CD14-positive monocyte (primary cell): ENCODE data around the gene SLC25A51. TPM values are rescaled to one million over a fixed set of nuclear protein-coding genes. Genes with fewer than 3 reads are reported as not detected.

Source experiments
- DNase-seq, 3 donors: peaks; one replicate each; pipeline ENCODE4 v3.0.0-alpha.2; 2011 to 2022
- H2AFZ ChIP-seq: 2 replicates; pipeline ENCODE4 v1.6.0; 2012; ENCODE audit warnings: mild to moderate bottlenecking, low read depth, low read length, inconsistent platforms; ENCODE audit not compliant: insufficient read depth, poor library complexity, severe bottlenecking
- H3K27ac ChIP-seq, 2 donors: 1 replicate in 1 of 2; 2 replicates in 1 of 2; pipeline ENCODE4 v1.5.1; 2012 to 2013; ENCODE audit warnings: low read length in 2 of 2, control low read depth in 1 of 2, inconsistent platforms in 1 of 2, low read depth in 1 of 2, mild to moderate bottlenecking in 1 of 2
- H3K27me3 ChIP-seq, 2 donors: one replicate each; pipeline versions ENCODE4 v1.6.0 to v1.6.1; 2011 to 2013; ENCODE audit warnings: low read length in 2 of 2; ENCODE audit not compliant: control insufficient read depth in 2 of 2, insufficient read depth in 2 of 2
- H3K36me3 ChIP-seq, 2 donors: replicated peaks in 1 of 2; 1 replicate in 1 of 2; 2 replicates in 1 of 2; pipeline versions ENCODE4 v1.5.1 to v1.6.1; 2012 to 2013; ENCODE audit warnings: low read length in 2 of 2, control low read depth in 1 of 2, inconsistent platforms in 1 of 2, mild to moderate bottlenecking in 1 of 2; ENCODE audit not compliant: insufficient read depth in 2 of 2, control insufficient read depth in 1 of 2
- H3K4me1 ChIP-seq, 2 donors: 1 replicate in 1 of 2; 2 replicates in 1 of 2; pipeline versions ENCODE4 v1.5.1 to v1.6.1; 2012 to 2013; ENCODE audit warnings: low read length in 2 of 2, control low read depth in 1 of 2, inconsistent platforms in 1 of 2, mild to moderate bottlenecking in 1 of 2, moderate library complexity in 1 of 2; ENCODE audit not compliant: insufficient read depth in 2 of 2, control insufficient read depth in 1 of 2
- H3K4me2 ChIP-seq: replicated peaks from 2 replicates; pipeline ENCODE3; 2012; ENCODE audit warnings: low read length, moderate library complexity, mild to moderate bottlenecking; ENCODE audit not compliant: poor library complexity, severe bottlenecking; ENCODE audit errors: extremely low read depth
- H3K4me3 ChIP-seq, 3 experiments: fragments of 200-600 bp in 1 of 3; sonication (generic) in 1 of 3; replicated peaks in 1 of 3; 1 replicate in 2 of 3; 2 replicates in 1 of 3; pipeline ENCODE4 v1.5.1; 2011 to 2013; ENCODE audit warnings: low read length in 3 of 3, mild to moderate bottlenecking in 3 of 3, control low read depth in 2 of 3, low read depth in 2 of 3, inconsistent platforms in 1 of 3, moderate library complexity in 1 of 3
- H3K79me2 ChIP-seq: 2 replicates; pipeline ENCODE4 v1.6.0; 2012; ENCODE audit warnings: mild to moderate bottlenecking, control low read depth, inconsistent platforms, low read length, moderate library complexity; ENCODE audit not compliant: insufficient read depth
- H3K9ac ChIP-seq: 2 replicates; pipeline ENCODE4 v1.6.0; 2017; ENCODE audit warnings: low read length, mild to moderate bottlenecking; ENCODE audit not compliant: insufficient read depth, poor library complexity, severe bottlenecking
- H3K9me3 ChIP-seq, 2 donors: replicated peaks in 1 of 2; 1 replicate in 1 of 2; 2 replicates in 1 of 2; pipeline versions ENCODE4 v1.5.1 to v1.6.1; 2012 to 2013; ENCODE audit warnings: low read length in 2 of 2, control low read depth in 1 of 2; ENCODE audit not compliant: control insufficient read depth in 1 of 2, insufficient read depth in 1 of 2
- H4K20me1 ChIP-seq: 2 replicates; pipeline ENCODE4 v1.6.0; 2012; ENCODE audit warnings: mild to moderate bottlenecking, low read length, control low read depth, moderate library complexity; ENCODE audit not compliant: insufficient read depth
- H3K27ac Mint-ChIP-seq, 7 donors: one replicate each; pipeline ENCODE4 v1.8.0; 2020; ENCODE audit warnings: mild to moderate bottlenecking in 7 of 7, mixed read lengths in 7 of 7, moderate library complexity in 6 of 7, inconsistent platforms in 2 of 7
- H3K27me3 Mint-ChIP-seq, 3 donors: one replicate each; pipeline ENCODE4 v1.8.0; 2021 to 2022; ENCODE audit warnings: low read depth in 3 of 3, mild to moderate bottlenecking in 3 of 3, mixed read lengths in 3 of 3, moderate library complexity in 3 of 3, inconsistent platforms in 1 of 3
- H3K36me3 Mint-ChIP-seq, 2 donors: one replicate each; pipeline ENCODE4 v1.8.0; 2020; ENCODE audit warnings: mixed read lengths in 2 of 2, inconsistent platforms in 1 of 2, mild to moderate bottlenecking in 1 of 2
- H3K4me1 Mint-ChIP-seq: one replicate; pipeline ENCODE4 v1.8.0; 2020; ENCODE audit warnings: mild to moderate bottlenecking, mixed read lengths
- H3K4me3 Mint-ChIP-seq, 2 donors: one replicate each; pipeline ENCODE4 v1.8.0; 2020; ENCODE audit warnings: mild to moderate bottlenecking in 2 of 2, mixed read lengths in 2 of 2, moderate library complexity in 1 of 2
- H3K9me3 Mint-ChIP-seq, 7 donors: one replicate each; pipeline ENCODE4 v1.8.0; 2020 to 2022; ENCODE audit warnings: mixed read lengths in 7 of 7, mild to moderate bottlenecking in 6 of 7, moderate library complexity in 6 of 7, inconsistent platforms in 2 of 7
- CTCF ChIP-seq: fragments of 200-600 bp; IDR thresholded peaks from one replicate; pipeline ENCODE4 v1.8.0; 2022; ENCODE audit warnings: antibody characterized with exemption, mild to moderate bottlenecking
- WGBS: methylation state at CpG from one replicate; pipeline ENCODE4 v1.1.5; 2013; ENCODE audit warnings: missing lambda C conversion rate; ENCODE audit not compliant: insufficient coverage; 5-methylcytosine and 5-hydroxymethylcytosine counted together
- intact Hi-C, 2 donors: fragments of 100-400 bp; cut with micrococcal nuclease; formaldehyde crosslinking; loops; one replicate each; pipeline versions ENCODE4 v1.15.0 to v1.15.1; 2023
- polyA plus RNA-seq, 3 donors: library from polyadenylated mRNA; depleted of rRNA in 1 of 3; unstranded in 2 of 3; stranded (reverse) in 1 of 3; fragments of 300-500 nt in 2 of 3; fragments of >200 nt in 1 of 3; fragmentation: Illumina TruSeq in 2 of 3; gene quantifications; 1 replicate in 2 of 3; 2 replicates in 1 of 3; pipeline ENCODE4 v1.2.3, GENCODE V29; 2012 to 2021

Gene SLC25A51
- polyA plus RNA-seq, 3 donors: 5.9 to 12.4 (median 8.9) TPM

- H3K9ac ChIP-seq: no peak overlapping the region
- Mint-ChIP-seq H3K4me3 (no peak overlapping the region), H3K27ac (peak overlapping the region; percentile 92 to 98 (median 96)), H3K9me3 (no peaks in the 10 kb centered on the region), H3K4me1 (peaks cover 49% of the 10 kb centered on the region), H3K27me3 (peaks cover 0 to 2% (median 2%) of the 10 kb centered on the region in 3 donors), H3K36me3 (no peaks in the 10 kb centered on the region)
- intact Hi-C loops: loop anchor here in 1 of 2 donors (10.0 kb wide), 3 partner anchors 123 to 423 kb away; partner anchors contain the start of genes EXOSC3, POLR1E and TOMM5
- peaks cover 45 to 55% of the 10 kb centered on the region in 2 donors for H3K4me1 ChIP-seq
- peak overlapping the region; percentile 45 for H3K4me2 ChIP-seq
- peaks cover 2% of the 10 kb centered on the region for H3K79me2 ChIP-seq
- TF ChIP-seq CTCF: no peak
- no peak overlapping the region for H2AFZ ChIP-seq
- no peaks in the 10 kb centered on the region for H3K9me3 ChIP-seq
- H3K4me3 ChIP-seq: no peak overlapping the region
- no peaks in the 10 kb centered on the region for H4K20me1 ChIP-seq
- H3K36me3 ChIP-seq: no peaks in the 10 kb centered on the region
- no peaks in the 10 kb centered on the region for H3K27me3 ChIP-seq
- peak overlapping the region; percentile 86 to 87 for H3K27ac ChIP-seq
- no peak for DNase-seq
- WGBS: 69% methylated on average over 1 of the region's 4 CpGs
These were observed 4.4 kb upstream of the SLC25A51 start for GRCh38 chr9:37908283-37908682.

- Mint-ChIP-seq H3K4me3 (no peak overlapping the region), H3K36me3 (no peaks in the 10 kb centered on the region), H3K27me3 (peaks cover 0 to 2% (median 2%) of the 10 kb centered on the region in 3 donors), H3K9me3 (no peaks in the 10 kb centered on the region), H3K4me1 (peaks cover 50% of the 10 kb centered on the region), H3K27ac (peak overlapping the region in 6 of 7 donors; percentile 37 to 63 (median 54))
- WGBS: 92% methylated on average over 7 of the region's 11 CpGs
- no peak overlapping the region for H3K27ac ChIP-seq
- peaks cover 7% of the 10 kb centered on the region for H4K20me1 ChIP-seq
- no peak overlapping the region for H3K4me3 ChIP-seq
- H3K4me2 ChIP-seq: no peak overlapping the region
- H3K4me1 ChIP-seq: peaks cover 45 to 57% of the 10 kb centered on the region in 2 donors
- TF ChIP-seq CTCF: no peak
- H3K9me3 ChIP-seq: no peaks in the 10 kb centered on the region
- peak in 1 of 3 donors; percentile 3 for DNase-seq
- intact Hi-C loops: loop anchor here in 1 of 2 donors (10.0 kb wide), 3 partner anchors 122 to 422 kb away; partner anchors contain the start of genes EXOSC3, POLR1E and TOMM5
- H2AFZ ChIP-seq: no peak overlapping the region
- no peak overlapping the region for H3K9ac ChIP-seq
- no peaks in the 10 kb centered on the region for H3K27me3 ChIP-seq
- H3K36me3 ChIP-seq: no peaks in the 10 kb centered on the region
- peaks cover 20% of the 10 kb centered on the region for H3K79me2 ChIP-seq
These were observed 2.6 kb upstream of the SLC25A51 start for GRCh38 chr9:37906312-37907239.
